VCaP (cell line): ENCODE results near the gene SEPTIN10.
"Not testable (repeated sequence)": the region's sequence is repeated elsewhere in the genome, so short reads cannot be mapped to it uniquely, and the experiment has no call there.

Experiments
- H3K27ac ChIP-seq: fragments of 450-650 bp; 2 replicates; pipeline ENCODE4 v1.5.1; 2017
- CTCF ChIP-seq: fragments of 450-650 bp; conservative IDR thresholded peaks from 2 replicates; pipeline ENCODE4 v1.5.1; 2017; ENCODE audit warnings: mild to moderate bottlenecking, moderate library complexity

The SEPTIN10 gene

GRCh38 chr2:109547280-109547679 lies 66.5 kb downstream of the SEPTIN10 start:
- no peak overlapping the region for H3K27ac ChIP-seq
- TF ChIP-seq CTCF: no peak

DNA sequence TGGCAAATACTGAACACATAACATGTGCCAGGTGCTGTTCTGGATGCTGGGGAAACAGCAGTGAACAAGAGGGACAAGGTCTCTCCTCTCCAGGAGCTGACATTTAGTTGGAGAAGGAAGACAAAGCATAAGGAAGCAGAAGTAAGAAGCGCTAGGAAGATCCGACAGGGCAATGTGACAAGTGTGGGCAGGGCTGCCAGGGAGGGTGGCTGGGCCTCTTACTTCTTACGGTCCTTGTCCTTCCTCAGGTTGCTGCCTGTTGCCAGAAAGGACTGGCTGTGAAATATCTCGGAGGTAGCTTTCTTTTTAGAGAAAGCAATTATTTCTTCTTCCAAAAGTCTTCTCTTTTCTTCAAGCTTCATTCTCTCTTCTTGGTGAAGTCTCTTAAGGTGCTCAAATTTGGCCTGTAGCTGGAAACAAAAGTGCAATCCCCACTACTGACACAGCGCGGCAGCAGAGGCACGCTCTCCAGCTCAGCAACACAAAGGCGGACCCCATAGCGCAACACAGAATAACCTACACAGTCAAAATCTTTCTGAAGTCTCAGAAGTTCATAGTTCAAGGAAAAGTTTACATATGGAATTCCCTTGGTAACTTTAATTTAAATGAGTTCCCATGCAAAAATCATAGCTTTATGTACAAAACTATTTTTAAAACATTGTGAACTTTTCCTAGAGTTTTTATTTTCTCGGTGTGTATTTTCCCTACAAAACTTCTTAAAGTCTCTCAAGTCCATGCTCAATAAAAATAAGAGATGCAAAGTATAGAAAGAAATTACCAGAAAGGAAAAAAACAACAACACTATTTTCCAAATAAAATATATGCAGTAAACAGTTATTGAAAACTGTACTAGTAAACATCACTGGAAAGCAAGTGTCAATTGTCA lies 67.7 kb downstream of the SEPTIN10 start:
- peak; percentile 97 for TF ChIP-seq CTCF
- H3K27ac ChIP-seq: no peak overlapping the region

DNA sequence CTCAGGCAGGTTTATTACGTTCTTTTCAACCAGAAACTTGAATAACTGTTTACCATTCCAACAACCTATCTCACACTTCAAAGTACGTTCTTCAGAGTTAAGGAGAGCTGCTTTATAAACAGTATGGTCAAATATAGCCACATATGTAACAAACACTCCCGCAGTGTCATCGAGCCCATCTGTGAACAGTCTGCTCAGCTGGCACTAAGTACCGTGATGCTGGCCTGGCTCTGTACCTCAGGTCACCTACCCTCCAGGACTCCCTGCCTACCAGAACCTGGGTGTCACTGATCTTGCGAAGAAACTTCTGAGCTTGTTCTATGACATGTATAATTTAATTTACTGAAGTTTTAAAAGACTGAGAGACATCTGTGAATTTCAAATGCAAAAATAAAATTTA lies 71.4 kb downstream of the SEPTIN10 start:
- no peak for TF ChIP-seq CTCF
- H3K27ac ChIP-seq: no peak overlapping the region

DNA sequence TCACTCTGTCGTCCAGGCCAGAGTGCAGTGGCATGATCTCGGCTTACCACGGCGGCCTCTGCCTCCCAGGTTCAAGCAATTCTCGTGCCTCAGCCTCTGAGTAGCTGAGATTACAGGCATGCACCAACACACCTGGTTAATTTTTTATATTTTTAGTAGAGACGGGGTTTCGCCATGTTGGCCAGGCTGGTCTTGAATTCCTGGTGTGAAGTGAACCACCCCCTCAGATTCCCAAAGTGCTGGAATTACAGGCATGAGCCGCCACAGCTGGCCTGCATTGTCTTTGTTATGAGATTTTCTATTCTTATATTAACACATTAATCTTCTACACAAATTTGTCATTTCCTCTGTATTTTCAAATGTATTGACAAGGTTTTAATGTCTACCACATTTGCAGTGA lies 75.2 kb downstream of the SEPTIN10 start:
- TF ChIP-seq CTCF: no peak
- no peak overlapping the region for H3K27ac ChIP-seq

DNA sequence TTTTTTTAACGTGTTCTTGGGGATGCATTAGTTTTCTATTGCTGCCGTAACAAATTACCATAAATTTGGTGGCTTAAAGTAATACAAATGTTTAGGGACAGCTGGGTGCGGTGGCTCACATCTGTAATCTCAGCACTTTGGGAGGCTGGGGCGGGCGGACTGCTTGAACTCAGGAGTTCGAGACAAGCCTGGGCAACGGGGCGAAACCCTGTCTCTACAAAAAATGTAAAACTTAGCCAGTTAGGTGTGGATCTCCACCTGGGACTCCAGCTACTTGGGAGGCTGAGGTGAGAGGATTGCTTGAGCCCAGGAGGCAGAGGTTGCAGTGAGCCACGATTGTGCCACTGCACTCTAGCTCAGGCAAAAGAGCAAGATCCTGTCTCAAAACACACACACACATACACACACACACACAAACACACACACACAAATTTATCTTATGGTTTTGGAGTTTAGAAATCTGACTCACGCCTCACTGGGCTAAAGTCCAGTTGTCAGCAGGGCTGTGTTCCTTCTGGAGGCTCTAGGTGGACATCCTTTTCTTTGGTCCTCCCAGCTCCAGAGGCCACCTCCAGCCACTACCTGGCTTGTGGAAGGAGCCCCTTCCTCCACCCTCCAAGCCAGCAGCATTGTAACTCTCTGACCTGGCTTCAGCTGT lies 76.1 kb downstream of the SEPTIN10 start:
- no peak overlapping the region for H3K27ac ChIP-seq
- TF ChIP-seq CTCF: no peak

GRCh38 chr2:109536556-109536955 lies 77.2 kb downstream of the SEPTIN10 start:
- not testable (repeated sequence) for H3K27ac ChIP-seq

- H3K27ac ChIP-seq: no peak overlapping the region
- no peak for TF ChIP-seq CTCF
These were observed 78.4 kb downstream of the SEPTIN10 start for GRCh38 chr2:109535217-109535946.
